Esophagus muscularis mucosa (tissue), 4 donors: ENCODE results near the gene HRH2. TPM values are rescaled to one million over a fixed set of nuclear protein-coding genes. Genes with fewer than 3 reads are reported as not detected.

Experiments
- DNase-seq: peaks from one replicate; pipeline ENCODE4 v3.0.0-alpha.2; 2017; ENCODE audit errors: extremely low spot score
- H3K27ac ChIP-seq, 4 donors: fragments of 200-600 bp; sonication (generic); replicated peaks in 1 of 4; 1 replicate in 3 of 4; 2 replicates in 1 of 4; pipeline ENCODE4 v1.5.1; 2016 to 2019; ENCODE audit warnings: mild to moderate bottlenecking in 1 of 4
- H3K27me3 ChIP-seq, 4 donors: fragments of 200-600 bp; sonication (generic); one replicate each; pipeline versions ENCODE4 v1.5.1 to v1.6.0; 2016 to 2019
- H3K36me3 ChIP-seq, 4 donors: fragments of 200-600 bp; sonication (generic); one replicate each; pipeline ENCODE4 v1.5.1; 2016 to 2019
- H3K4me1 ChIP-seq, 4 donors: fragments of 200-600 bp; sonication (generic); one replicate each; pipeline ENCODE4 v1.5.1; 2016 to 2019
- H3K4me3 ChIP-seq, 4 donors: fragments of 200-600 bp; sonication (generic); 1 replicate in 2 of 4; 2 replicates in 2 of 4; pipeline ENCODE4 v1.5.1; 2016 to 2019; ENCODE audit warnings: mild to moderate bottlenecking in 4 of 4, moderate library complexity in 1 of 4
- H3K9me3 ChIP-seq, 4 donors: fragments of 200-600 bp; sonication (generic); 1 replicate in 3 of 4; 2 replicates in 1 of 4; pipeline ENCODE4 v1.5.1; 2016 to 2019
- CTCF ChIP-seq, 3 experiments: fragments of 200-600 bp in 2 of 3; fragments of 450-650 bp in 1 of 3; sonication (generic) in 2 of 3; IDR thresholded peaks; one replicate each; pipeline ENCODE4 v1.5.1; 2017 to 2019; ENCODE audit warnings: antibody characterized with exemption in 3 of 3, mild to moderate bottlenecking in 2 of 3, moderate library complexity in 1 of 3
- EP300 ChIP-seq: sonication (generic); formaldehyde crosslinking; IDR thresholded peaks from one replicate; pipeline ENCODE4 v1.6.1; 2017; ENCODE audit warnings: antibody characterized with exemption
- POLR2A ChIP-seq: fragments of 450-650 bp; IDR thresholded peaks from one replicate; pipeline ENCODE4 v1.6.1; 2017; ENCODE audit warnings: antibody characterized with exemption, moderate library complexity, mild to moderate bottlenecking, low read depth
- POLR2AphosphoS5 ChIP-seq, 2 donors: sonication (generic); formaldehyde crosslinking; IDR thresholded peaks; one replicate each; pipeline ENCODE4 v1.6.1; 2017; ENCODE audit warnings: antibody characterized with exemption in 2 of 2
- WGBS: methylation state at CpG from one replicate; pipeline ENCODE4 v1.1.5; 2018; 5-methylcytosine and 5-hydroxymethylcytosine counted together
- intact Hi-C: fragments of 100-400 bp; cut with DNase I; formaldehyde crosslinking; loops from one replicate; pipeline ENCODE4 v1.15.1; 2023
- total RNA-seq, 4 donors: library from RNA; depleted of rRNA; stranded (reverse); fragments of >200 nt; gene quantifications; one replicate each; pipeline versions ENCODE4 v1.1.0 to v1.2.1, GENCODE V29; 2016

The HRH2 gene
- total RNA-seq, 4 donors from 2014 or later = 1.9 to 10.9 (median 2.8) TPM

GRCh38 chr5:175627739-175628138, 30.1 kb upstream of the HRH2 start:
- TF ChIP-seq EP300 = no peak
- TF ChIP-seq POLR2AphosphoS5 (IDR thresholded peaks at IDR 0.05) = no peak
- TF ChIP-seq POLR2A = no peak
- no peak for TF ChIP-seq CTCF (IDR thresholded peaks at IDR 0.05)
- no peak for DNase-seq
- intact Hi-C loops = no loop called here

GRCh38 chr5:175628668-175629067, 29.2 kb upstream of the HRH2 start:
- H3K9me3 ChIP-seq = peaks cover 0 to 24% (median 13%) of the 10 kb centered on the region in 4 donors
- H3K36me3 ChIP-seq = no peaks in the 10 kb centered on the region
- intact Hi-C loops = no loop called here
- no peak for DNase-seq
- H3K4me1 ChIP-seq = no peaks in the 10 kb centered on the region
- no peak overlapping the region for H3K27ac ChIP-seq
- H3K4me3 ChIP-seq = no peak overlapping the region
- peaks cover 0 to 6% (median 0%) of the 10 kb centered on the region in 4 donors for H3K27me3 ChIP-seq
- WGBS = 77% methylated on average over 8 of the region's 8 CpGs
- no peak for TF ChIP-seq POLR2AphosphoS5 (IDR thresholded peaks at IDR 0.05)
- TF ChIP-seq POLR2A = no peak
- no peak for TF ChIP-seq EP300
- no peak for TF ChIP-seq CTCF (IDR thresholded peaks at IDR 0.05)

More at GRCh38 chr5:175627739-175628138, 30.1 kb upstream of the HRH2 start:
- Histone ChIP-seq H3K36me3 (no peaks in the 10 kb centered on the region), H3K4me3 (no peak overlapping the region), H3K27me3 (peaks cover 0 to 6% (median 0%) of the 10 kb centered on the region in 4 donors), H3K4me1 (no peaks in the 10 kb centered on the region), H3K27ac (no peak overlapping the region), H3K9me3 (peaks cover 0 to 24% (median 13%) of the 10 kb centered on the region in 4 donors)
- 79% methylated on average over 3 of the region's 4 CpGs for WGBS

- Histone ChIP-seq H3K9me3 (peaks cover 0 to 24% (median 13%) of the 10 kb centered on the region in 4 donors), H3K4me1 (no peaks in the 10 kb centered on the region), H3K36me3 (no peaks in the 10 kb centered on the region), H3K27ac (no peak overlapping the region), H3K27me3 (peaks cover 0 to 6% (median 0%) of the 10 kb centered on the region in 4 donors), H3K4me3 (no peak overlapping the region)
- no peak for TF ChIP-seq POLR2AphosphoS5 (IDR thresholded peaks at IDR 0.05)
- no peak for TF ChIP-seq CTCF (IDR thresholded peaks at IDR 0.05)
- TF ChIP-seq EP300 = no peak
- no peak for DNase-seq
- 83% methylated on average over 6 of the region's 6 CpGs for WGBS
- intact Hi-C loops = no loop called here
Measured at GRCh38 chr5:175629261-175629660, 28.6 kb upstream of the HRH2 start.

DNA sequence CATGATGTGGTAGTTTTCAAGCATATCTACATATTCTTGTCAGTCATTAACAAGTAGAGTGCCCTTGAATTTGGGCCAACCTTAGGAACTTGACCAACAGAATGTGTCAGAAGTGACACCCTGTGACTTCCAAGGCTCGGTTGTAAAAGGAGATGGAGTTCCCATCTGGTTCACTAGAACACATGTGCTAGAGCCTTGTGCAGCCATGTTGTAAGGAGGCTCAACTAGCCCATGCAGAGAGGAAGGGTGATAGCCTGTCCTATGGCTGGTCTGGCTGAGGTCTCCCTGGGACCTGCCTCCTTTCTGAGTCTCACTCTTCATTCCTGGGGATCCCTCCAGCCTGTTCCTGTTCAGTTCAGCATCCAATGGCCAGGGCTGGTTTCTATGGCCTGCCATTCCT, 28.1 kb upstream of the HRH2 start:
- H3K27me3 ChIP-seq = peaks cover 0 to 6% (median 0%) of the 10 kb centered on the region in 4 donors
- H3K4me3 ChIP-seq = no peak overlapping the region
- 70% methylated on average over 1 of the region's 1 CpG for WGBS
- no peak overlapping the region for H3K27ac ChIP-seq
- intact Hi-C loops = no loop called here
- peaks cover 0 to 24% (median 13%) of the 10 kb centered on the region in 4 donors for H3K9me3 ChIP-seq
- TF ChIP-seq POLR2AphosphoS5 (IDR thresholded peaks at IDR 0.05) = no peak
- TF ChIP-seq POLR2A = no peak
- TF ChIP-seq CTCF (IDR thresholded peaks at IDR 0.05) = no peak
- no peak for TF ChIP-seq EP300
- H3K4me1 ChIP-seq = no peaks in the 10 kb centered on the region
- DNase-seq = no peak
- no peaks in the 10 kb centered on the region for H3K36me3 ChIP-seq
